Limb (tissue), 2 donors: ENCODE data around the gene PRR32.
"Not testable (repeated sequence)": the region's sequence is repeated elsewhere in the genome, so short reads cannot be mapped to it uniquely, and the experiment has no call there.

Source experiments
- DNase-seq, 2 donors: peaks; one replicate each; pipeline ENCODE4 v3.0.0-alpha.2; 2016; ENCODE audit errors: extremely low spot score in 2 of 2

The PRR32 gene, protein sequence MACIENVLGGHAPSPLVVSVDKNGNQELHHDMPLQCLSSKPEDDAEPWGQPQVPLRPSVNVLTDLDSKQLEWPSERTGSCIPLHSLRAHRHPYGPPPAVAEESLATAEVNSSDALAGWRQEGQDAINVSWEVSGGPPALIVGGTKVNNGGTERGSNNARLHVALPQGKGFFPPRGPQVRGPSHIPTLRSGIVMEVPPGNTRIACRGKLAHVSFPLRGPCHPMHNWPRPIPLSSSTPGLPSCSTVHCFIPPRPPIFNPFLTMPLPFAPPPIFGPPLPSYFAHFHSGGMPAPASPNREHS

DNA sequence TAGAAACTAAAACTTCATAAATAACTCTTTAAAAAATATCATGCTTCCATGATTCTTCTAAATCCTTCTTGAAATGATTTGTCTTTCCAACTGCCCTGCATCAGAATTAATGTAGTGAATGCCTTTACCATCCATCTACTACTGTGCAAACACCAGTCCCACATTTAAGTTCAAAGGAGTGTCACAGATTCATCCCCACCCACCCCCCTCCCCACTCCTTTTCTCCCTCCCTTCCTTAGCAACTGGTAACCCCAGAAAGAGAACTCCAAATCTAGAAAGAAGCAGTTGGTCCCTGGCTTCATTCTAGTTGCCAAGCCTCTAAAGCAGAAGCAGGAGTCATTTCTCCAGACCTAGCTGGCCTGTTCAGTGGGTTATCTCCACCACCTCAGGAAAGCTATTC, at the start of gene PRR32:
Gene PRR32 (plus strand): TSS at position 301 of the 400 bp plus-strand sequence. CDS start 115 bp downstream, outside the sequence.
- no peak for DNase-seq

DNA sequence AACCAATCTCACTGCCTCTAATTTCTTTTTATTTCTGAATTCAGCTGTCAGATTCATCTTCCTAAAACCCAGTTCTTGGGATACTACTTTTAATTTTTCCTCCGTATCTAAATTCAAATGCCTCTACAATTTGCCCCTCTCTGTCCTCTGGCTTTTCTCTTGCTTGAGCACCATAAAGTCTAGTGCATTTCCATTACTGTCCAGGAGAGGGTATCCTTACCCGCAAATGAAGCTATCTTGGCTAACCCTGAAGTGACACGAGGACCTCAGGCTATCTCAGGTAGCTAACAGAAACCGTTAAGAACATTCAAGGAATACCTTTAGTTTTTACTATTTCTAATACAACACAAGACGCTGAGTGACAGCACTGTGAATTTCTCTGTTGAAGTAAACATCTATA, 49.4 kb upstream of the PRR32 start:
- no peak for DNase-seq

DNA sequence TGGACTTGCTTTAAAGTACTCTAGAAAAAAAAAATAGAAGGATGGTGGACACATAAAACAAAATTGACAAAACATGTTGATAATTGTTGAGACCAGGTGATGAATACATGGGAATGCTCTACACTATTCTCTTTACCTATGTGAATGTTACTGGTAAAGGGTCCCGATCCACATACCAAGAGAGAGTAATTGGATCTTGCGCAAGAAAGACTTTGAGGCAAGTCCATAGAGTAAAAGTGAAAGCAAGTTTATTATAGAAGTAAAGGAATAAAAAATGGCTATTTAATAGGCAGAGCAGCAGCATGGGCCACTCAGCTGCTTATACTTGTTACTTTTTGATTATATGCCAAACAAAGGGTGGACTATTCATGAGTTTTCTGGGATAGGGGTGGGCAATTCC, 34.0 kb upstream of the PRR32 start:
- DNase-seq: no peak

DNA sequence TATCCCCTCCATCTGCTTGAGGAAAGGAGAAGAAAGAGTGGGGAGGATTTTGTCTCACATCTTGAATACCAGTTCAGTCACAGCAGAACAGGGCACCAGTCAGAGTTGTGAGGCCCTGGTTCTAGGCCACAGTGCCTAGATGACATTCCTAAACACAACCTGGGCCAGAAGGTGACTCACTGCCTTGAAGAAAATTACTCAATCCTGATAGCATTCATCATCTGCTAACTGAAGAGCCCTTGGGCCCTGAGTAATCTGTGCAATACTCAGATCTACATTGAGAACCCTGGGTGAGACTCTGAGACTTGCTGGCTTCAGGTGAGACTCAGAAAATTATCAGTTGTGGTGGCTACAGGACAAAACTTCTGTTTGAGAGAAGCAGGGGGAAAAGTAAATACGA, 20.5 kb upstream of the PRR32 start:
- no peak for DNase-seq

DNA sequence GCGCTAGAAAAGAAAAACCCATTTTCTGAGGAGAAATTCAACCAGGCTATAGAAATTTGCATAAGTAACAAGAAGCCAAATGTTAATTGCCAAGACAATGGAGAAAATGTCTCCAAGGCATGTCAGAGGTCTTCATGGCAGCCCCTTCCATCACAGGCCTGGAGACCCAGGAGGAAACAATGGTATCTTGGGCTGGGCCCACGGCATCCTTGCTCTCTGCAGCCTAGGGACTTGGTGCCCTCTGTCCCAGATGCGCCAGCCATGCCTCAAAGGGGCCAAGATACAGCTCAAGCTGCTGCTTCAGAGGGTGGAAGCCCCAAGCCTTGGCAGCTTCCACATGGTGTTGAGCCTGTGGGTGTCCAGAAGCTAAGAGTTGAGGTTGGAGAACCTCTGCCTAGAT, 12.7 kb upstream of the PRR32 start:
- not testable (repeated sequence) for DNase-seq

DNA sequence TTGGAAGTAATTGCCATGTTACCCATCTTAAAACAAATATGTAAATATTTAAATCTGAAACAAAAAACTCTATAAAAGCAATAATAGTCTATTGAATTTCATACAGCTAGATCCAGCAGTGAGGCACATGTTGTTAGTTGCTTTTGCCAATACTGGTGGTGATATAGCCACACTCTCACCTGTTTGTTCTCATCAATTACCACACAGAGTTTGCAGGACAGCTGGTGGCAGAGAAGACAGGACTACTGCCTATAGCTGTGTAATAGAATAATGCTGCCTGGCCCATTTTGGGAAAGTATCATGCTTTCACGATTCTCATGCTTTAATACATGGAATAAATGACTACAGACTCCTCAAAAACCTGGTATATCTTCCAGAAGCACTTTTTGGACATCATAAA, 3.7 kb upstream of the PRR32 start:
- DNase-seq: no peak

DNA sequence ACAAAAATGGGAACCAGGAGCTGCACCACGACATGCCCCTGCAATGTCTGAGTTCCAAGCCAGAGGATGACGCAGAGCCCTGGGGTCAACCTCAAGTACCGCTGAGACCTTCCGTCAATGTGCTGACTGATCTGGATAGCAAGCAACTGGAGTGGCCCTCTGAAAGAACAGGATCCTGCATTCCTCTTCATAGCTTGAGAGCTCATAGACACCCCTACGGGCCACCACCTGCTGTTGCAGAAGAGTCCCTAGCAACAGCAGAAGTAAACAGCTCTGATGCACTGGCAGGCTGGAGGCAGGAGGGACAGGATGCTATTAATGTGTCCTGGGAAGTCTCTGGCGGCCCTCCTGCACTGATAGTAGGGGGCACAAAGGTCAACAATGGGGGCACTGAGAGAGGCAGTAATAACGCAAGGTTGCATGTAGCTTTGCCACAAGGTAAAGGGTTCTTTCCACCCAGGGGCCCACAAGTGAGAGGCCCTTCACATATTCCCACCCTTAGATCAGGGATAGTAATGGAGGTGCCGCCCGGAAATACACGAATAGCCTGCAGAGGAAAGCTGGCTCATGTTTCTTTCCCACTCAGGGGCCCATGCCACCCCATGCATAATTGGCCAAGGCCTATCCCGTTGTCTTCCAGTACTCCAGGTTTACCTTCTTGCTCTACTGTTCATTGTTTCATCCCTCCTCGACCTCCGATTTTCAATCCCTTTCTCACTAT, 1.3 kb downstream of the PRR32 start:
- no peak for DNase-seq

DNA sequence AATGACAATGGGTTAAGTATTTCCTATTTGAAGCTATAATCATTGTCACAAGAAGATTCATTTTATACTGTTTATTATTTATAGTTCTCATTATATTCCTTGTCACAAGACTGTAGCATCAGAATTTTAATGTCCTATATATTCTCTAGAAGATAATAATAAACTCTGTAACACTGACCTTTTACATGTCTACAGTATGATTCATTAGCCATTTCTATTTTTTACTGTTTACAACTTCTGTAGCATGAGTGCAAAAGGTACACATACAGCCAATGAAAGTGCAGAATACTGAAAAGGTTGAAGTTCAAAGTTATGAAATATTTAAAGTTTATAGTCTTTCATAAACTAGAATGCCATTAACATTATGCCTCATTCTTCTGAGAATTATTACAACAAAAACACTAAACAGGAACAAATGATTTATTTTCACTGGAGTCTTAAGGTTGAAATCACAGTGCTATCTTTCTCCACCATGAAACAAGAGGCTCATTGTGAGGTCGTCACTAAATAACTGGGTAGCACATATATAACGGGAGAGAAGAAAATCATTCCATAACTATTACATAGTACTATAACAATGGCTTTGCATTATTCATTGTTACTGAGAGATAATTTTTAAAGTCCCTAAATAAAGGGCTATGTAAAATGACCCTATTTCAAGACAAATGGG, 4.9 kb downstream of the PRR32 start:
- no peak for DNase-seq

DNA sequence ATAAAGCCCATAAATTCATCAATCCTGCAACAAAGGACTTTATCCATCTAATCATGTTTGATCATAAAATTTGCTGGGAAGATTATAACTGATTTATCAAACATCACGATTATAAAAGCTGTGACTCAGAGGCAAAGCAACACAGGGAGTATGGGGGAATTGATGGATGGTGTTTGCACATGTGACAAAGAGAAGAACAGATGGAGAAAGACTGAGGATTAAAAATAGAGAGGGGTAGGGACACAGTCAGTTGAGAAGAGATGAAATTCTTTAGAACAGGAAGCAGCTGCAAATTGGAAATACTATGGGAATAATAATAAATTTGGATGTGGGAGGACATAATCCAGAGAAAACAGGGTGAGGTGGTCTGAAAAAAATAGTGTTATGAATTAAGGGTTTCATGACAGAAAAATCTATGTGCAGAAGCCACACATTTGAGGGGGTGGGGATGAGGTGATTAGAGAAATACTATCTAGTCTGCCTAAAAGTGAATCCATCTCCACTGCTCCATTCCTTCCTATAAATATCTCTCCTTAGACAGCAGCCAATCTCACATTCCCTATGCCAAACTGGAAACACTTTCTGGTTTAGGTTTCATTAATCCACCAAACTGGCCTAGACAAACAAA, 6.2 kb downstream of the PRR32 start:
- DNase-seq: no peak

DNA sequence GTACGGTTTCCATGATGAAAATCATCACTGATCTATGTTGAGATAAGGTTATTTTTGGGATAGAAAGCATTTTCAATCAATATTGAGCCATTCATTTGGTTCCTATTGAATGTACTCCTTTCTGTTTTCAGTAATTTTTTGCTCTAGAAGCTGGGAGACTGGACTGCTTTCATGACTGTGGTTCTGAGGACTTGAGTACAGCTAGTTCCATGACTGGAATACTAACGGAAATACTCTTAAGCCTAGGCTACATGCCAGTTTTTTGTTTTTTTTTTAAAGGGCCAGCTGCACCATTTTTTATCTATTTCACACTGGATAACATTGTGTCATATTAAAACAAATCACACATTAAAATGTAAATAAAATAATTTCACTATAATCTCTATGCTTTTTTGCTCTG, 16.7 kb downstream of the PRR32 start:
- no peak for DNase-seq

DNA sequence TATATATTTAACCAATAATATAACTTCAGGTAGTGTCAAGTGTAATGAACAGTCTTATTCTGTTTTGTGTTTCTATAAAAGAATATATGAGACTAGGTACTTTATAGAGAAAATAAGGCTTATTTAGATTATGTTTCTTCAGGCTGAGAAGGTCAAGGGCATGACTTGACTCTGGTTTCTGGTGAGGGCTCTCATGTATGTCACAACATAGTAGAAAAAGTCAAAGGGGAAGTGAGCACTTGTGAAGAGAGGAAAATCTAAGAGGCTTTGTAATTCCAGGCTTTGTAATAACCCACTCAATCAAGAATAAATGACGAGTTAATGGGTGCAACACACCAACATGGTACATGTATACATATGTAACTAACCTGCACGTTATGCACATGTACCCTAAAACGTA, 27.6 kb downstream of the PRR32 start:
- DNase-seq: no peak

DNA sequence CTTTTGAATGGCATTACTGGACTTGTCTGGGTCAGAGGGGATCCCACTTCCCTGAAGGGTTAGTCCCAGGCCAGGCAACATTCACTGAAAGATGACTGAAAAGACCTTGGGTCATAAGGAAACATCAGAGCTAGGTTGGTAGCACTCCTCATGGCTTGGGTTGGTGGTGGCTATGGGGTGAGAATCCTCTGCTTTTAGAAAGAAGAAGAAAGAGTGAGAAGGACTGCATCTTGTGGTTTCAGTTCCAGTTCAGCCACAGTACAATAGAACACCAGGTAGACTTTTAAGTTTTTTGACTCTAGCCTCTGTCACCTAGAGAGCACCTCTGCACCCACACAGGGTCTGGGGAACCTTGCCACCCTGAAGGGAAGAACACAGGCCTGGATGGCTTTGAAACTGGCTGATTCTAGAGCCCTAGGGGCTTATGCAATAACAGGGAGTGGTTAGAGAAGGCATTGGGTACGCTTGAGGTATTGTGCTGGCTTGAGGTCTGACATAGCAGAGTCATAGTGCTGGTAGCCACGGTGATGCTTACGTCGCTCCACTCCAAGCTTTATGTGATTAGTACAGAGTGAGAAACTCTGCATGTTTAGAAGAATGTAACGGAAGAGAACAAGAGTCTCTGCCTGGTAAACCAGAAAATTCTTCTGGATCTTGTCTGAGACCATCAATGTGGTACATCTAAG, 36.5 kb downstream of the PRR32 start:
- no peak for DNase-seq
